IPS DF 6.9 (cell line): ENCODE data around the gene KDM8.

Experiments
- DNase-seq: peaks from one replicate; pipeline ENCODE4 v3.0.0-alpha.2; 2013; ENCODE audit warnings: low read depth, low spot score
- H3K27ac ChIP-seq: one replicate; pipeline ENCODE4 v1.5.1; 2013; ENCODE audit warnings: low read length, control low read depth
- H3K27me3 ChIP-seq: 2 replicates; pipeline ENCODE4 v1.6.1; 2013; ENCODE audit warnings: mild to moderate bottlenecking, low read length; ENCODE audit not compliant: control insufficient read depth, insufficient read depth
- H3K36me3 ChIP-seq: 2 replicates; pipeline ENCODE4 v1.6.1; 2013; ENCODE audit warnings: low read length; ENCODE audit not compliant: control insufficient read depth, insufficient read depth
- H3K4me1 ChIP-seq: 2 replicates; pipeline ENCODE4 v1.6.1; 2013; ENCODE audit warnings: low read length; ENCODE audit not compliant: control insufficient read depth, insufficient read depth
- H3K4me3 ChIP-seq: 2 replicates; pipeline ENCODE4 v1.5.1; 2013; ENCODE audit warnings: mild to moderate bottlenecking, low read length
- H3K9me3 ChIP-seq: 2 replicates; pipeline ENCODE4 v1.6.1; 2013; ENCODE audit warnings: low read length, inconsistent platforms; ENCODE audit not compliant: control insufficient read depth, insufficient read depth
- WGBS: extraction: QIAGEN DNeasy Blood & Tissue Kit; methylation state at CpG from one replicate; pipeline ENCODE4 v1.1.7; 2013; ENCODE audit warnings: mixed read lengths, missing lambda C conversion rate; ENCODE audit not compliant: insufficient read length, insufficient coverage; 5-methylcytosine and 5-hydroxymethylcytosine counted together

The KDM8 gene

DNA sequence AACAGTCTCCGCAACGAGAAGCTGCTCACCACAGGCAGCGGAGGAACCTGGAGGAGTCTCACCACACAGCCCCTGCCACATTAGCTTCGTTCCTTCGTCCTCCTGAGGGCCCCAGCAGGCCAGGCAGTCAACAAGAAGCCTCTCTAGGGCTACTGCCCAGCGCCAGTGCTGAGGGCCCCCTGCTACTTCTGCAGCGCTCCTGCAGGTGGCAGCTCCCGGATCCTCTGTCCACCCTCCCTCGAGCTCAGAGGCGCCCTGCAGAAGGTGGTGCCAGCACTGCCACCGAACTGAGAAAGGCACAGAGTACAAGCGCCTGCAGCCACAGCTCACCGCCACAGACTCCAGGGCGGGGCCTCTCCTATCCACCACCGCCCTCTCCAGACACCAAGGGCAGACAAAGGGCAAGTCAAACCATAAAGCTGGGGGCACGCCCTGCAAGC lies 27.3 kb downstream of the KDM8 start:
- Histone ChIP-seq H3K27me3 (no peaks in the 10 kb centered on the region), H3K4me3 (no peak overlapping the region), H3K9me3 (no peaks in the 10 kb centered on the region), H3K36me3 (peaks cover 4% of the 10 kb centered on the region; the same call in 1 of the 2 replicates), H3K27ac (no peak overlapping the region), H3K4me1 (no peaks in the 10 kb centered on the region)
- no peak for DNase-seq
- no CpG with 5 or more reads among the region's 16 CpGs for WGBS

DNA sequence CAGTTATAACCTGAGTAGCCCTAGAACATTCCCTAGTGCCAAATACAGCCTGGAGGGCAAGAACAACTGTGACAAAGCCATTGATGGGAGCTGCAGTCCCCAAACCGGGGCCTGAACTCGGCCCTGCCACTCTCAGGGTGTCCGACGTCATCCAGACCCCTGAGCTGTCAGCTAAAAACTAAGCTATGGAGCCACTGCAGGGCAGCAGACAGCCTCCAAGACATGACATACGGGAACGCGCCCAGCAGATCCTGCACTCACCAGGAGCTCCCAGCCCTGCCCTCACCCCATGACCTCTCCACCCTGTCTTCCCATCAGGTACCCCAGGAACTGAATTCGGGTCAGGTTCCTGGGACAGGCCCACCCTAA lies 28.4 kb downstream of the KDM8 start:
- peaks cover 4% of the 10 kb centered on the region; the same call in 1 of the 2 replicates for H3K36me3 ChIP-seq
- no peak overlapping the region for H3K4me3 ChIP-seq
- DNase-seq = no peak
- no peaks in the 10 kb centered on the region for H3K9me3 ChIP-seq
- WGBS = no CpG with 5 or more reads among the region's 8 CpGs
- no peaks in the 10 kb centered on the region for H3K4me1 ChIP-seq
- H3K27me3 ChIP-seq = no peaks in the 10 kb centered on the region
- H3K27ac ChIP-seq = no peak overlapping the region

DNA sequence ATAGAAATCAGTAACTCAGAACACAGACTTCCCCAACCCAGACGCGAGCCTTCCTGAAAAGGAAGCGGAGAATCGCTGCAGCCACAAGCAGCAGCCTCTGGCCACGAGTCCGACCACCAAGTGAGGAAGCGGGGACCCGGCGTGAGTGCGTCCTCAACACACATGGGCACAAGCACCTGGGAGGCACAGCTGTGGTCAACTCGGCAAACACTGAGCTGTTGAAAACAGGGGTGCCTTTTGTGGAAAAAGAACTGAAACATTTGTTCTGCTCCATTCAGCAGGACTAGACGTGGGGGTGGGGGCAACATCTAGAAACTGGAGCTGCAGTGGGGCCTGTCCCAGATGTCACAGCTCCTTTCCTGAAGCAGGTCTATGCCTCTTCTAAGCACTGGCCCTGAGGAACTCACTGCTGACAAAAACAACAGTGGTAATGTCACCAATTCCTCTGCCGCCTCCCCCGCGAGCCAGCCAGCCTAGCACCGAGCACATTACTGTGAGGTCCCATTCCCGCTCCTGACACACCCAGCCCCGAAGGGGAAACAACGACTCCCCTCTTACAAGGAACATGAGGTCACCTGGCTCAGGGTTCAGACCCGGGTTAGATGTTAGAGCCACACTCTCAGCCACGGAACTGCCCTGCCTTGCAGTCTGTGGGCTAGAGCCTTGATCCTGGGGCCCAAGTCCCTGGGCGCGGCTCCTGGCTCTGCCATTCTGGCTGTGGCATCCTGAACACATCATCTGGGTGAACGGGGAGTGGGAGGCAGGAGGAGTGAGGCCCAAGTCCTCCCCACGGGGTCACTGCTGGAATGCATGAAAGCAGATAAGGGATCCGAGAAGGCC lies 29.0 kb downstream of the KDM8 start:
- Histone ChIP-seq H3K9me3 (no peaks in the 10 kb centered on the region), H3K4me3 (no peak overlapping the region), H3K36me3 (peaks cover 4% of the 10 kb centered on the region; the same call in 1 of the 2 replicates), H3K27ac (no peak overlapping the region), H3K4me1 (no peaks in the 10 kb centered on the region), H3K27me3 (no peaks in the 10 kb centered on the region)
- no peak for DNase-seq
- WGBS = no CpG with 5 or more reads among the region's 26 CpGs

DNA sequence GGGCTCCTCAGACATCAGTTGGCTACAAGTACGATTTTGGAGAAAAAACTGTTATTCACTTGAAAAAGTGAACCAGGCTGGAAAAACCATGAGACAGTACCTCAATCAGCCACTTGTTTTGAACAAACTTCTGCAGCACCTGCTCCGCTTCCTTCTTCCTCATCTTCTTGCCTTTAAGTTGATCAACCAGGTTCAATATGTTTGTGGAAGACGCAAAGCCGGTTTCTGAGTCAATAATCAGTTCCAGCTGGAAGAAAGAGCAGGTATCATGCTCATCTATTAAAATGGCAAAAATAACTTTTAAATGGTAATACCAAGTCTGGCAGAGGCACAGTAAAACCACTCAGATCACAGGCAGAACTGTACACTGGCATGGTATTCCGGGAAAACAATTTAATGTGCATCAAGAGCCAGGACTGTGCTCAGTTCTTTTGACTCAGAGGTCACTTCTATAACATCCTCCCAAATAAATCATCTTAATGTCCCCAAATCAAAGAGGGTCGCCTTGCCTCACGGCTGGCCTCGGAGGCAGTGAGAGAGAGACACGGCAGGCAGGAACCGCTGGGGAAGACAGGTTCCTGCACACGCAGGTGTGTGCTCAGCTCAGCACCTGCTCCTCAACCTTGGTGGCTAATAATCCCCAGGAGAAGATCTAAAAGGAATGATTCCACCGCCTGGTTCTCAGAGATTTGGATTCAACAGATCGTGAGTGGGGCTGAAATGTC lies 29.7 kb downstream of the KDM8 start:
- Histone ChIP-seq H3K9me3 (no peaks in the 10 kb centered on the region), H3K36me3 (peaks cover 4% of the 10 kb centered on the region; the same call in 1 of the 2 replicates), H3K27ac (no peak overlapping the region), H3K4me1 (no peaks in the 10 kb centered on the region), H3K27me3 (no peaks in the 10 kb centered on the region), H3K4me3 (no peak overlapping the region)
- no peak for DNase-seq
- WGBS = no CpG with 5 or more reads among the region's 13 CpGs

DNA sequence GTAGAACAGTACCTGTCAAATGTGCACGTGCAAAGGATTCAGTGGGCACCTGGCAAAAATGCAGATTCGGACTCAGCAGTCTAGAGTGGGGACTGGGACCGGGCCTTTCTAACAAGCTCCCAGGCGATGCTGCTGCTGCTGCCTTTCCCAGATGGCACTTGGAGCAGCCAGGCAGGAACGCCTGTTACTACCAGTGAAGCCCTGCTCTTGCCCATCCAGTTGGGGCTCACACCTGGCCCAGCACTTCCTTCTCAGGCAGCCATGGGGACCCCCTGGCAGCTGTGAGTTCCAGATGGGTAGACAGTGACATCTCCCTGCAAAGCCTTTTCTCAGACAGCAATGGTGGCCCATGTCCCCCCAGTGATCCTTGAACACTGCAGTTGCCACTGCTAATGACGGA lies 30.4 kb downstream of the KDM8 start:
- no peaks in the 10 kb centered on the region for H3K27me3 ChIP-seq
- no peaks in the 10 kb centered on the region for H3K9me3 ChIP-seq
- no peak overlapping the region for H3K27ac ChIP-seq
- no CpG with 5 or more reads among the region's 6 CpGs for WGBS
- no peaks in the 10 kb centered on the region for H3K4me1 ChIP-seq
- H3K36me3 ChIP-seq = peaks cover 4% of the 10 kb centered on the region; the same call in 1 of the 2 replicates
- no peak for DNase-seq
- no peak overlapping the region for H3K4me3 ChIP-seq

DNA sequence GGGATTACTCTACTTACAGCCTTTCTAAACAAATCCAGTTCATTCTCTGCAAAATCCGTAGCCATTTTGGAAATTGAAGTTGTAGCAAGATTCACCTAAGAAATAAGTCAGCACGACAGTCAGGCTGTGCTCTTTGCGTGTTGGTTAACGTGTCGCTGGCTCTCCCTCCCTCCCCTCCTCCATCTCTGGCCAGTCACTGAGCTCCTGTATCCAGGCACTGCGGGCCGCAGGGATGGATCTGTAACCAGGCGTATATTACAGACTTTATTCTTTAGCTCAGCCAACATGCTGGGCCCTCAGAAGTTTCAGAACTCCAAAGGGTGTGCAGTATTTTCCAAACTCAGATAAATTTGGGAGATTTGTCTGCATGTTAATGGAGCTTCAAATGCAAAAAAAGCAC lies 30.8 kb downstream of the KDM8 start:
- H3K36me3 ChIP-seq = peaks cover 4% of the 10 kb centered on the region; the same call in 1 of the 2 replicates
- DNase-seq = no peak
- H3K9me3 ChIP-seq = no peaks in the 10 kb centered on the region
- H3K4me1 ChIP-seq = no peaks in the 10 kb centered on the region
- no CpG with 5 or more reads among the region's 8 CpGs for whole genome bisulfite sequencing
- no peak overlapping the region for H3K27ac ChIP-seq
- H3K4me3 ChIP-seq = no peak overlapping the region
- H3K27me3 ChIP-seq = no peaks in the 10 kb centered on the region

DNA sequence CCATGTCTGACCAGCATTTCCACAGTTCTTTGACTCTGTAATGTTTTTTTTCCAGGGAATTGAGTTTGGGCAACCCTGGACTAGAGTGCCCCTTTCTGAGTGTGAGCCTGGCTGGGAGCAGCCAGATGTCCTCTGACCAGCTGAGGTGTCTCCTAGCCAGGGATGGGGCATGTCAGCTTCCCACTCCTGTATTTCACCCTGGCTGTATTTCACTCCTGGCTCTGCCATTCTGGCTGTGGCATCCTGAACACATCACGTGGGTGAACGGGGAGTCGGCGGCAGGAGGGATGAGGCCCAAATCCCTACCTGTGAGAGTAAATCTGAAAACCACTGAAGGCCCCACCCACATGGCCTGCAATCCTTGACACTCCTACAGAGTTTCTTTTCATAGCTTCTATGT lies 31.3 kb downstream of the KDM8 start:
- Histone ChIP-seq H3K27ac (no peak overlapping the region), H3K4me1 (no peaks in the 10 kb centered on the region)
- WGBS = no CpG with 5 or more reads among the region's 4 CpGs

DNA sequence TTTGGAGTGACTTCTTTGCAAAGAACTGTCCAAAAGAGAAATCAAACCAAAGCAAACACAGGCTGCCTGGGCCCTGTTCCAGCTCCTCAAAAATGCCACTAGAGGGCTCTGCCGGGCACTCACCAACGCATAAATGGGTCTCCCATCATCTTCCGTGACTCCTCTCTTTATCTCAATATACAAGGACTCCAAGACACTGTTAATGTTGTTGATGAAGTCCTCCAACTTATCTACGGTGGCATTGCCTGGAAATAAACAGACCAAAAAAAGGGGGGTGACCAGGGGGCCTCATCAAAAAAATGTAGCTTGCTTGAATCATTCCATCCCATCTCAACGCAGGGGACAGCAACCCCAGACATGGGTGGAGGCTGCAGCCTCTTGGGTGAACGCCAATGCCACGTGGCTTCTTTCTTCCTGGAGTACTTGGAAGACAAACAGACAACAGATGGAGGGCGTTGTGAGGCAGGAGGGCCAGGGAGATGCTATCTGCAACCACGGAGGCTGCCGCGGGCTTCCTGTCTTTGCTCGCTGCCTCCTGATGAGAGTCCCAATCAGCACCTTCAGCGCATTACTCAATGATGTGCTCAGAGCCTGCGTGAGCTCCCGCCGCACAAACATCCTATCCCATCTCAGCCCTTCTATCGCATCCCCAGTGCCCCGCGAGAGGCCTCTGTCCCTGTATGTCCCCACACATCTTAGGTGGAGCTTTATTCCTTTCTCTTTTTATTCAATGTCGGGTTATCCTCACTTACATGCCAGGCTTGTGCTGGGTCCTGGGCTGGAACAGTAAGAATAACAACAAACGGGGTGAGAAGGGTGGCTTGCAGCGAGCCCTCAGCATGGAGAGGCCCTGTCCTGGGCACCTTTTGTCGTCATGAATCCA lies 32.0 kb downstream of the KDM8 start:
- no CpG with 5 or more reads among the region's 23 CpGs for WGBS
- no peaks in the 10 kb centered on the region for H3K9me3 ChIP-seq
- H3K27me3 ChIP-seq = no peaks in the 10 kb centered on the region
- H3K27ac ChIP-seq = no peak overlapping the region
- no peak overlapping the region for H3K4me3 ChIP-seq
- DNase-seq = no peak
- no peaks in the 10 kb centered on the region; the same call in 1 of the 2 replicates for H3K36me3 ChIP-seq
- no peaks in the 10 kb centered on the region for H3K4me1 ChIP-seq

More for the DNA sequence above, 31.3 kb downstream of the KDM8 start:
- Histone ChIP-seq H3K27me3 (no peaks in the 10 kb centered on the region), H3K4me3 (no peak overlapping the region), H3K9me3 (no peaks in the 10 kb centered on the region), H3K36me3 (peaks cover 4% of the 10 kb centered on the region; the same call in 1 of the 2 replicates)
- DNase-seq = no peak

DNA sequence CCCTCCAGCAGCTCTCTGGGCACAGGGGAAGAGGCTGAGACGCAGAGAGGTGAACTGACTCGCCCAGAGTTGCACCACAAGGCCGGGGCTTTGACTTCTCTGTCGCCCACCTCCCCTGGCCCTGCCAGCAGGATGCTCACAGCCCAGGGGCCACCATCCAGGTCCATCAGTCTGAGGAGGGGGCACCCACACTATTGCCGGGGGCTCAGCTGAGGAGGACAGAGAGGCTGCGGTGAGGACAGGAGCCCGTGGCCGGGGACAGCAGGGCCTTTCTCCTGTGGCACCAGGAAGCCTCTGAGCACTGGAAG lies 32.6 kb downstream of the KDM8 start:
- DNase-seq = no peak
- no peaks in the 10 kb centered on the region for H3K36me3 ChIP-seq
- no peaks in the 10 kb centered on the region for H3K9me3 ChIP-seq
- H3K27me3 ChIP-seq = no peaks in the 10 kb centered on the region
- no peak overlapping the region for H3K4me3 ChIP-seq
- WGBS = no CpG with 5 or more reads among the region's 8 CpGs
- H3K27ac ChIP-seq = no peak overlapping the region
- no peaks in the 10 kb centered on the region for H3K4me1 ChIP-seq

DNA sequence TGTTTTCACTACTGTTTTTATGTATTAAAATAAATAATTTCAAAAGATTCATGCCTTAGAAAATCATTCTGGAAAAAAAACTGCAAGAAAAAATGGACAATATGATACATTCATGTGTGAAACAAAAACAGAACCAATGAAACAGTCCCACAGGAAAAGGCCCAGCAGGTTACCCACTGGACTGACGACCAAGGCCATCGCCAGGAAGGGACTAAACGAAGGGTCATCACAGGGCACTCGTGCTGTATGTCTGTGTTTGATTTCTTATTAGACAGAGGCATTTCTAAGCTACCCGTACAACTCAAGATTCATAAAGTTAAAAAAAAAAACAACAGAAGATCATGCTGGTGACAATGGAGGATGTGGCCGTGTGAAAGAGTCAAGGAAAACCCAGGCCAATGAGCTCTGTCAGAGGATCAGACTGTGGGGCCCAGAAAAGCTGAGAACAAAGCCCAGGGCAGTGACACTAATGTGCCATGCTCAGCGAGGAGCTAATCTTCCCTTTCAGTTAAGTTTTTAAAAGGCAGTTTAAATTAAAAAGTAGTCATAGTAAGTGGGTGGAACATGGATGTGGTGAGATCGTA lies 33.4 kb downstream of the KDM8 start:
- no peaks in the 10 kb centered on the region for H3K9me3 ChIP-seq
- H3K27me3 ChIP-seq = no peaks in the 10 kb centered on the region
- no peaks in the 10 kb centered on the region for H3K36me3 ChIP-seq
- H3K27ac ChIP-seq = no peak overlapping the region
- DNase-seq = no peak
- no peaks in the 10 kb centered on the region for H3K4me1 ChIP-seq
- WGBS = no CpG with 5 or more reads among the region's 8 CpGs
- no peak overlapping the region for H3K4me3 ChIP-seq
